K562 (cell line): ENCODE measurements around the gene ATAD3B. TPM values are rescaled to one million over a fixed set of nuclear protein-coding genes. Genes with fewer than 3 reads are reported as not detected.
A peak's percentile ranks its signal among the peaks of the same experiment; 100 is the strongest.

Experiments used
- ATAC-seq: fragments of 200-7000 bp; cut with Tn5 transposase; 3 replicates; pipeline ENCODE4 v1.9.1; 2020; ENCODE audit warnings: moderate library complexity
- BruUV-seq: library from RNA; stranded (reverse); fragments of 400-500 nt; replicated peaks from 2 replicates; lab custom pipeline; 2021; lab: Mats Ljungman, UMichigan
- CTCF ChIA-PET: fragments of 300-600 bp; formaldehyde crosslinking; extraction: SDS; loops from one replicate; lab custom pipeline; 2021; ENCODE audit warnings: low intra/inter-chr PET ratio; lab: Yijun Ruan, JAX
- POLR2A ChIA-PET: fragments of 300-600, 350-650 bp; sonication (Branson Sonifier 250); formaldehyde crosslinking; extraction: SDS; loops from one replicate; lab custom pipeline; 2021; ENCODE audit warnings: antibody characterized with exemption, inconsistent platforms; lab: Yijun Ruan, JAX
- DNase-seq, 4 experiments: peaks; one replicate each; pipeline versions ENCODE4 v3.0.0 to v3.0.0-alpha.2; 2011 to 2018; ENCODE audit warnings: low spot score in 3 of 4, mixed read lengths in 3 of 4; ENCODE audit errors: extremely low read depth in 1 of 4
- FAIRE-seq: peaks from 2 replicates; lab custom pipeline; 2011; peaks lifted over from hg19 to GRCh38; lab: Jason Lieb, UNC
- H2AFZ ChIP-seq: 2 replicates; pipeline ENCODE4 v1.6.0; 2011; ENCODE audit warnings: low read depth, low read length, control low read depth, inconsistent platforms
- H3K27ac ChIP-seq: fragments of 200-600 bp; 3 replicates; pipeline ENCODE4 v1.8.0; 2011; ENCODE audit warnings: low read depth, mild to moderate bottlenecking, control low read depth, inconsistent platforms, low read length, moderate library complexity, mixed read lengths; ENCODE audit errors: extremely low read depth
- H3K27me3 ChIP-seq, 2 experiments: fragments of 300-600 bp in 1 of 2; 2 replicates in 1 of 2; 3 replicates in 1 of 2; pipeline versions ENCODE4 v1.6.0 to v1.8.0; 2011; ENCODE audit warnings: inconsistent platforms in 2 of 2, low read length in 2 of 2, mild to moderate bottlenecking in 1 of 2, mixed read lengths in 1 of 2, moderate library complexity in 1 of 2; ENCODE audit not compliant: control insufficient read depth in 2 of 2, insufficient read depth in 2 of 2
- H3K36me3 ChIP-seq: fragments of 300-600 bp; 3 replicates; pipeline ENCODE4 v1.8.0; 2011; ENCODE audit warnings: mild to moderate bottlenecking, low read length, inconsistent platforms; ENCODE audit not compliant: control insufficient read depth, insufficient read depth
- H3K4me1 ChIP-seq, 2 experiments: fragments of 200-600 bp in 1 of 2; replicated peaks in 1 of 2; 2 replicates in 1 of 2; 3 replicates in 1 of 2; pipeline versions ENCODE4 v1.5.1 to v1.8.0; 2011; ENCODE audit warnings: inconsistent platforms in 2 of 2, low read length in 2 of 2, mild to moderate bottlenecking in 1 of 2, mixed read lengths in 1 of 2, moderate library complexity in 1 of 2; ENCODE audit not compliant: control insufficient read depth in 2 of 2, insufficient read depth in 2 of 2
- H3K4me2 ChIP-seq: 2 replicates; pipeline ENCODE4 v1.6.1; 2011; ENCODE audit warnings: low read length, control low read depth, inconsistent platforms, mixed read lengths; ENCODE audit not compliant: insufficient read depth
- H3K4me3 ChIP-seq: fragments of 200-600 bp; sonication (generic), shearing (Covaris generic); 2 replicates; pipeline ENCODE4 v1.5.1; 2016; ENCODE audit warnings: control low read depth, inconsistent platforms
- H3K79me2 ChIP-seq: fragments of 200-600 bp; 3 replicates; pipeline ENCODE4 v1.8.0; 2011; ENCODE audit warnings: low read length, inconsistent platforms; ENCODE audit not compliant: control insufficient read depth, insufficient read depth
- H3K9ac ChIP-seq, 2 experiments: 2 replicates each; pipeline versions ENCODE4 v1.6.0 to v1.6.1; 2011; ENCODE audit warnings: low read depth in 2 of 2, low read length in 2 of 2, control low read depth in 1 of 2, inconsistent platforms in 1 of 2, mild to moderate bottlenecking in 1 of 2, mixed read lengths in 1 of 2; ENCODE audit not compliant: insufficient read depth in 1 of 2
- H3K9me1 ChIP-seq: one replicate; pipeline ENCODE4 v1.6.0; 2011; ENCODE audit warnings: inconsistent platforms, mild to moderate bottlenecking, low read length, moderate library complexity; ENCODE audit not compliant: control insufficient read depth, insufficient read depth
- H3K9me3 ChIP-seq: replicated peaks from 2 replicates; pipeline ENCODE4 v1.5.1; 2011; ENCODE audit warnings: low read depth, low read length, inconsistent platforms; ENCODE audit not compliant: control insufficient read depth, insufficient read depth
- H4K20me1 ChIP-seq: replicated peaks from 2 replicates; pipeline ENCODE4 v1.6.1; 2011; ENCODE audit warnings: low read length, inconsistent platforms, mixed read lengths; ENCODE audit not compliant: control insufficient read depth, insufficient read depth
- E2F3 ChIP-seq: fragments of 250-450 bp; sonication (Bioruptor Pico); IDR thresholded peaks from 2 replicates; pipeline ENCODE4 v1.4.0; 2020; ENCODE audit warnings: mild to moderate bottlenecking
- ILF3 ChIP-seq: fragments of 450-650 bp; IDR thresholded peaks from 2 replicates; pipeline ENCODE4 v1.6.1; 2018; ENCODE audit warnings: antibody characterized with exemption, mild to moderate bottlenecking, moderate library complexity, borderline replicate concordance
- MCM2 ChIP-seq: fragments of 450-650 bp; IDR thresholded peaks from 2 replicates; pipeline ENCODE4 v1.6.1; 2017; ENCODE audit warnings: low read depth, mild to moderate bottlenecking
- ZBED1 ChIP-seq: IDR thresholded peaks from 2 replicates; pipeline ENCODE4 v1.6.1; 2014
- ZFX ChIP-seq: sonication (generic); formaldehyde crosslinking; IDR thresholded peaks from 2 replicates; pipeline ENCODE4 v1.8.0; 2022; ENCODE audit warnings: mild to moderate bottlenecking, missing genetic modification reagents, moderate library complexity
- WGBS: fragments of 100-300 bp; shearing (Covaris generic); methylation state at CpG from one replicate; pipeline ENCODE4 v1.1.6; 2016; ENCODE audit warnings: low coverage, mixed read lengths; ENCODE audit not compliant: insufficient coverage; ENCODE audit errors: missing lambda C conversion rate; 5-methylcytosine and 5-hydroxymethylcytosine counted together
- in situ Hi-C: fragments of 300-500 bp; cut with MboI; formaldehyde crosslinking; loops from 4 replicates; pipeline ENCODE4 v1.15.0; 2018; ENCODE audit warnings: inconsistent platforms, mixed read lengths
- intact Hi-C: fragments of 100-400 bp; cut with micrococcal nuclease; formaldehyde crosslinking; loops from 2 replicates; pipeline ENCODE4 v1.14.2; 2022
- polyA plus RNA-seq, 8 experiments: library from polyadenylated mRNA; depleted of rRNA in 4 of 8; stranded (reverse) in 5 of 8; unstranded in 3 of 8; fragments of >200 nt; fragmentation: Nextera tagmentation in 2 of 8; fragmentation: Illumina TruSeq in 1 of 8; extraction: Ambion mirVana in 2 of 8; extraction: Trizol in 1 of 8; gene quantifications; 2 replicates each; pipeline versions ENCODE4 v1.2.1 to v1.2.3, GENCODE V29; 2011 to 2014; ENCODE audit warnings: inconsistent platforms in 1 of 8, missing spikeins in 1 of 8
- total RNA-seq, 7 experiments: library from RNA; depleted of rRNA in 6 of 7; stranded (reverse); fragments of >200 nt in 6 of 7; fragmentation: Illumina TruSeq in 2 of 7; extraction: Trizol in 2 of 7; gene quantifications; 2 replicates each; pipeline versions ENCODE4 v1.2.1 to v1.2.3, GENCODE V29; 2011 to 2021; ENCODE audit warnings: low replicate concordance in 1 of 7
- TF ChIP-seq, protein P1 (sequence below), 3 experiments: fragments of 200-800 bp in 1 of 3; fragments of 250-450 bp in 1 of 3; fragments of 450-650 bp in 1 of 3; sonication (Bioruptor Pico) in 1 of 3; sonication (Bioruptor generic) in 1 of 3; formaldehyde crosslinking in 1 of 3; IDR thresholded peaks; 2 replicates each; pipeline versions ENCODE4 v1.6.1 to v1.8.0; 2016 to 2022; ENCODE audit warnings: mild to moderate bottlenecking in 2 of 3, missing genetic modification characterization in 2 of 3, missing compliant biosample characterization in 1 of 3, moderate library complexity in 1 of 3
- TF ChIP-seq, protein P2 (sequence below): sonication (generic); formaldehyde crosslinking; IDR thresholded peaks from 2 replicates; pipeline ENCODE4 v1.5.0; 2020; ENCODE audit warnings: missing genetic modification reagents
- TF ChIP-seq, protein P3 (sequence below): sonication (generic); formaldehyde crosslinking; IDR thresholded peaks from 2 replicates; pipeline ENCODE4 v1.8.0; 2022; ENCODE audit warnings: missing genetic modification reagents, mild to moderate bottlenecking, moderate library complexity, borderline replicate concordance
- TF ChIP-seq, protein P4 (sequence below): fragments of 450-650 bp; IDR thresholded peaks from 2 replicates; pipeline ENCODE4 v1.6.1; 2014; ENCODE audit warnings: low read depth, mild to moderate bottlenecking, moderate library complexity, borderline replicate concordance
- TF ChIP-seq, protein P5 (sequence below): fragments of 450-650 bp; formaldehyde crosslinking; IDR thresholded peaks from 2 replicates; pipeline ENCODE4 v1.4.0; 2020; ENCODE audit warnings: mild to moderate bottlenecking, moderate library complexity
- TF ChIP-seq, protein P6 (sequence below): fragments of 250-450 bp; sonication (Bioruptor Pico); IDR thresholded peaks from 2 replicates; pipeline ENCODE4 v1.4.0; 2020

The ATAD3B gene
- total and polyA plus RNA-seq, 9 of the 15 experiments (the other 6 are each of a cell fraction or from before 2014, with no cell fraction given) = 0.07 to 113 (median 27.7) TPM

DNA sequence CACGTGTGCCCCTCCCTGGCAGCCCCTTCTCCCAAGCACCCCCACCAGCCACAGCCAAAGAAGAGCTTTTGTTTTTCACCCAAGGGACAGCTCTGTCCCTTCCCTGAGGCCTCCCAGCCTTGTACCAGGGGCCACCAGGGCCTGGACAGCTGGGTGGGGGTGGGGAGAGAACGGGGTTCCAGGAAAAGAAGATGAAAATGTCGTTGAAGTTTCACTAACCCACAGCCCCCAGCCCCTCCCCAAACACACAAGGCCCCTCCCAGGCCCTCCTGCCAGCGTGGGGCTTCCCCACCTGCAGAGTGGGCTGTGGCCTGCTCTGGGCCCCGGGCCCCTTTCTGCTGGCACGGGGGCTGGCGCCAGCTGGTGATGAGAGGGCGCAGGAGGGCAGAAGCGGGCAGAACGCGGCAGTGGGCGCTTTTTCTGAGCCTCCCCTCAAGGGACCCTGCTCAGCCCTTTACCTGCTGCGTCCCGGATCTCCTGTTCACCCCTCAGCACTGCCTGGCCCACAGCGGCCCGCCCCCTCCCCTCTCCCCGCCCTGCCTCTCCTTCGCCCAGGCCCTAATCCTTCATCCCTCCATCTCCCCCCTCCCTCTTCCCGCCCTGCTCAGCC lies 45.0 kb upstream of the ATAD3B start:
- no peak overlapping the region for H3K4me3 ChIP-seq
- no peak overlapping the region for H3K4me2 ChIP-seq
- in situ Hi-C loops = no loop called here
- no TSS peak for BruUV-seq
- H3K9me1 ChIP-seq = no peaks in the 10 kb centered on the region
- no peaks in the 10 kb centered on the region for H3K27me3 ChIP-seq
- H2AFZ ChIP-seq = no peak overlapping the region
- CTCF ChIA-PET = no interaction called here
- intact Hi-C loops = no loop called here
- no peaks in the 10 kb centered on the region for H4K20me1 ChIP-seq
- FAIRE-seq = no peak
- H3K9me3 ChIP-seq = no peaks in the 10 kb centered on the region
- DNase-seq = no peak
- H3K79me2 ChIP-seq = no peaks in the 10 kb centered on the region
- WGBS = 60% methylated on average over 10 of the region's 19 CpGs
- peak; percentile 14 for ATAC-seq
- H3K36me3 ChIP-seq = no peaks in the 10 kb centered on the region
- POLR2A ChIA-PET = interaction anchor here (0.6 to 1.8 kb wide), 2 partner anchors 17 to 18 kb away, joined by 4 read pairs; no protein-coding TSS in a partner anchor
- H3K4me1 ChIP-seq = peaks cover 10 to 54% of the 10 kb centered on the region in 2 experiments
- no peak overlapping the region for H3K27ac ChIP-seq
- peak overlapping the region in 1 of 2 experiments; percentile 74; a peak in 2 of 4 replicates for H3K9ac ChIP-seq
- TF ChIP-seq, protein P1, sequence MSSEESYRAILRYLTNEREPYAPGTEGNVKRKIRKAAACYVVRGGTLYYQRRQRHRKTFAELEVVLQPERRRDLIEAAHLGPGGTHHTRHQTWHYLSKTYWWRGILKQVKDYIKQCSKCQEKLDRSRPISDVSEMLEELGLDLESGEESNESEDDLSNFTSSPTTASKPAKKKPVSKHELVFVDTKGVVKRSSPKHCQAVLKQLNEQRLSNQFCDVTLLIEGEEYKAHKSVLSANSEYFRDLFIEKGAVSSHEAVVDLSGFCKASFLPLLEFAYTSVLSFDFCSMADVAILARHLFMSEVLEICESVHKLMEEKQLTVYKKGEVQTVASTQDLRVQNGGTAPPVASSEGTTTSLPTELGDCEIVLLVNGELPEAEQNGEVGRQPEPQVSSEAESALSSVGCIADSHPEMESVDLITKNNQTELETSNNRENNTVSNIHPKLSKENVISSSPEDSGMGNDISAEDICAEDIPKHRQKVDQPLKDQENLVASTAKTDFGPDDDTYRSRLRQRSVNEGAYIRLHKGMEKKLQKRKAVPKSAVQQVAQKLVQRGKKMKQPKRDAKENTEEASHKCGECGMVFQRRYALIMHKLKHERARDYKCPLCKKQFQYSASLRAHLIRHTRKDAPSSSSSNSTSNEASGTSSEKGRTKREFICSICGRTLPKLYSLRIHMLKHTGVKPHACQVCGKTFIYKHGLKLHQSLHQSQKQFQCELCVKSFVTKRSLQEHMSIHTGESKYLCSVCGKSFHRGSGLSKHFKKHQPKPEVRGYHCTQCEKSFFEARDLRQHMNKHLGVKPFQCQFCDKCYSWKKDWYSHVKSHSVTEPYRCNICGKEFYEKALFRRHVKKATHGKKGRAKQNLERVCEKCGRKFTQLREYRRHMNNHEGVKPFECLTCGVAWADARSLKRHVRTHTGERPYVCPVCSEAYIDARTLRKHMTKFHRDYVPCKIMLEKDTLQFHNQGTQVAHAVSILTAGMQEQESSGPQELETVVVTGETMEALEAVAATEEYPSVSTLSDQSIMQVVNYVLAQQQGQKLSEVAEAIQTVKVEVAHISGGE (CRISPR knock-in tag; IDR thresholded peaks at IDR 0.05) = no peak
- TF ChIP-seq ZFX (CRISPR knock-in tag) = no peak
- TF ChIP-seq MCM2 = no peak
- TF ChIP-seq, protein P2, sequence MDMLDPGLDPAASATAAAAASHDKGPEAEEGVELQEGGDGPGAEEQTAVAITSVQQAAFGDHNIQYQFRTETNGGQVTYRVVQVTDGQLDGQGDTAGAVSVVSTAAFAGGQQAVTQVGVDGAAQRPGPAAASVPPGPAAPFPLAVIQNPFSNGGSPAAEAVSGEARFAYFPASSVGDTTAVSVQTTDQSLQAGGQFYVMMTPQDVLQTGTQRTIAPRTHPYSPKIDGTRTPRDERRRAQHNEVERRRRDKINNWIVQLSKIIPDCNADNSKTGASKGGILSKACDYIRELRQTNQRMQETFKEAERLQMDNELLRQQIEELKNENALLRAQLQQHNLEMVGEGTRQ (CRISPR knock-in tag) = no peak
- TF ChIP-seq ZBED1 = no peak
- TF ChIP-seq E2F3 = no peak
- TF ChIP-seq, protein P3, sequence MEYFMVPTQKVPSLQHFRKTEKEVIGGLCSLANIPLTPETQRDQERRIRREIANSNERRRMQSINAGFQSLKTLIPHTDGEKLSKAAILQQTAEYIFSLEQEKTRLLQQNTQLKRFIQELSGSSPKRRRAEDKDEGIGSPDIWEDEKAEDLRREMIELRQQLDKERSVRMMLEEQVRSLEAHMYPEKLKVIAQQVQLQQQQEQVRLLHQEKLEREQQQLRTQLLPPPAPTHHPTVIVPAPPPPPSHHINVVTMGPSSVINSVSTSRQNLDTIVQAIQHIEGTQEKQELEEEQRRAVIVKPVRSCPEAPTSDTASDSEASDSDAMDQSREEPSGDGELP (CRISPR knock-in tag) = peak; percentile 64; the same call in 1 of the 2 replicates
- TF ChIP-seq, protein P4, sequence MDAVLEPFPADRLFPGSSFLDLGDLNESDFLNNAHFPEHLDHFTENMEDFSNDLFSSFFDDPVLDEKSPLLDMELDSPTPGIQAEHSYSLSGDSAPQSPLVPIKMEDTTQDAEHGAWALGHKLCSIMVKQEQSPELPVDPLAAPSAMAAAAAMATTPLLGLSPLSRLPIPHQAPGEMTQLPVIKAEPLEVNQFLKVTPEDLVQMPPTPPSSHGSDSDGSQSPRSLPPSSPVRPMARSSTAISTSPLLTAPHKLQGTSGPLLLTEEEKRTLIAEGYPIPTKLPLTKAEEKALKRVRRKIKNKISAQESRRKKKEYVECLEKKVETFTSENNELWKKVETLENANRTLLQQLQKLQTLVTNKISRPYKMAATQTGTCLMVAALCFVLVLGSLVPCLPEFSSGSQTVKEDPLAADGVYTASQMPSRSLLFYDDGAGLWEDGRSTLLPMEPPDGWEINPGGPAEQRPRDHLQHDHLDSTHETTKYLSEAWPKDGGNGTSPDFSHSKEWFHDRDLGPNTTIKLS = no peak
- TF ChIP-seq, protein P5, sequence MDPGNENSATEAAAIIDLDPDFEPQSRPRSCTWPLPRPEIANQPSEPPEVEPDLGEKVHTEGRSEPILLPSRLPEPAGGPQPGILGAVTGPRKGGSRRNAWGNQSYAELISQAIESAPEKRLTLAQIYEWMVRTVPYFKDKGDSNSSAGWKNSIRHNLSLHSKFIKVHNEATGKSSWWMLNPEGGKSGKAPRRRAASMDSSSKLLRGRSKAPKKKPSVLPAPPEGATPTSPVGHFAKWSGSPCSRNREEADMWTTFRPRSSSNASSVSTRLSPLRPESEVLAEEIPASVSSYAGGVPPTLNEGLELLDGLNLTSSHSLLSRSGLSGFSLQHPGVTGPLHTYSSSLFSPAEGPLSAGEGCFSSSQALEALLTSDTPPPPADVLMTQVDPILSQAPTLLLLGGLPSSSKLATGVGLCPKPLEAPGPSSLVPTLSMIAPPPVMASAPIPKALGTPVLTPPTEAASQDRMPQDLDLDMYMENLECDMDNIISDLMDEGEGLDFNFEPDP (CRISPR knock-in tag) = no peak
- TF ChIP-seq ILF3 = no peak
- TF ChIP-seq, protein P6, sequence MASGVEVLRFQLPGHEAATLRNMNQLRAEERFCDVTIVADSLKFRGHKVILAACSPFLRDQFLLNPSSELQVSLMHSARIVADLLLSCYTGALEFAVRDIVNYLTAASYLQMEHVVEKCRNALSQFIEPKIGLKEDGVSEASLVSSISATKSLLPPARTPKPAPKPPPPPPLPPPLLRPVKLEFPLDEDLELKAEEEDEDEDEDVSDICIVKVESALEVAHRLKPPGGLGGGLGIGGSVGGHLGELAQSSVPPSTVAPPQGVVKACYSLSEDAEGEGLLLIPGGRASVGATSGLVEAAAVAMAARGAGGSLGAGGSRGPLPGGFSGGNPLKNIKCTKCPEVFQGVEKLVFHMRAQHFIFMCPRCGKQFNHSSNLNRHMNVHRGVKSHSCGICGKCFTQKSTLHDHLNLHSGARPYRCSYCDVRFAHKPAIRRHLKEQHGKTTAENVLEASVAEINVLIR (CRISPR knock-in tag) = no peak
